GM23338 (cell line): ENCODE measurements around the gene DAPK1.

Experiments
- CREB1 ChIP-seq: fragments of 250-450 bp; sonication (Bioruptor Pico); IDR thresholded peaks from 2 replicates; pipeline ENCODE4 v1.5.0; 2020; ENCODE audit warnings: low read depth, mild to moderate bottlenecking, moderate library complexity
- CTCF ChIP-seq, 2 experiments: fragments of 200-600 bp in 1 of 2; sonication (generic) in 1 of 2; conservative IDR thresholded peaks; 2 replicates each; pipeline versions ENCODE4 v1.5.1 to v1.6.1; 2016 to 2017; ENCODE audit warnings: antibody characterized with exemption in 2 of 2, low read depth in 2 of 2, mild to moderate bottlenecking in 2 of 2, moderate library complexity in 1 of 2
- EZH2 ChIP-seq: fragments of 200-600 bp; sonication (generic); IDR thresholded peaks from one replicate; pipeline ENCODE4 v1.8.0; 2017; ENCODE audit warnings: antibody characterized with exemption, mild to moderate bottlenecking, low read depth; ENCODE audit not compliant: unreplicated experiment
- EZH2phosphoT487 ChIP-seq: fragments of 200-600 bp; sonication (generic); IDR thresholded peaks from one replicate; pipeline ENCODE4 v1.8.1; 2018; ENCODE audit warnings: antibody characterized with exemption; ENCODE audit not compliant: unreplicated experiment
- POLR2AphosphoS5 ChIP-seq: IDR thresholded peaks from 2 replicates; pipeline ENCODE4 v1.6.1; 2016; ENCODE audit warnings: antibody characterized with exemption, low read depth
- TF ChIP-seq, protein P1 (sequence below): IDR thresholded peaks from 2 replicates; pipeline ENCODE4 v1.6.1; 2016; ENCODE audit warnings: antibody characterized with exemption

- TF ChIP-seq CTCF (conservative IDR thresholded peaks at IDR 0.05; ENCODE audit: low read depth in 2 of 2) (no peak), EZH2 (no peak), POLR2AphosphoS5 (no peak), EZH2phosphoT487 (no peak), CREB1 (CRISPR knock-in tag) (no peak)
- TF ChIP-seq, protein P1, sequence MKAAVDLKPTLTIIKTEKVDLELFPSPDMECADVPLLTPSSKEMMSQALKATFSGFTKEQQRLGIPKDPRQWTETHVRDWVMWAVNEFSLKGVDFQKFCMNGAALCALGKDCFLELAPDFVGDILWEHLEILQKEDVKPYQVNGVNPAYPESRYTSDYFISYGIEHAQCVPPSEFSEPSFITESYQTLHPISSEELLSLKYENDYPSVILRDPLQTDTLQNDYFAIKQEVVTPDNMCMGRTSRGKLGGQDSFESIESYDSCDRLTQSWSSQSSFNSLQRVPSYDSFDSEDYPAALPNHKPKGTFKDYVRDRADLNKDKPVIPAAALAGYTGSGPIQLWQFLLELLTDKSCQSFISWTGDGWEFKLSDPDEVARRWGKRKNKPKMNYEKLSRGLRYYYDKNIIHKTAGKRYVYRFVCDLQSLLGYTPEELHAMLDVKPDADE, result no peak
Observed at GRCh38 chr9:87706066-87706739, 208.5 kb downstream of the DAPK1 start.
